Upper lobe of left lung (tissue), 6 donors: ENCODE results near the gene WNT3. TPM values are rescaled to one million over a fixed set of nuclear protein-coding genes. Genes with fewer than 3 reads are reported as not detected.

Source experiments
- ATAC-seq, 2 donors: fragments of 200-7000 bp; cut with Tn5 transposase; one replicate each; pipeline ENCODE4 v1.9.1; 2022; ENCODE audit warnings: mild to moderate bottlenecking in 2 of 2, moderate library complexity in 2 of 2; ENCODE audit not compliant: low FRiP score in 2 of 2
- DNase-seq, 2 donors: peaks; one replicate each; pipeline ENCODE4 v3.0.0-alpha.2; 2019 to 2020
- H3K27ac ChIP-seq, 4 donors: fragments of 200-600 bp; sonication (generic); one replicate each; pipeline ENCODE4 v1.5.1; 2016 to 2019
- H3K27me3 ChIP-seq, 4 donors: fragments of 200-600 bp; sonication (generic); one replicate each; pipeline ENCODE4 v1.5.1; 2017 to 2019
- H3K36me3 ChIP-seq, 4 donors: fragments of 200-600 bp; sonication (generic); one replicate each; pipeline ENCODE4 v1.5.1; 2016 to 2019
- H3K4me1 ChIP-seq, 4 donors: fragments of 200-600 bp; sonication (generic); one replicate each; pipeline ENCODE4 v1.5.1; 2018 to 2019
- H3K4me3 ChIP-seq, 4 donors: fragments of 200-600 bp; sonication (generic); one replicate each; pipeline ENCODE4 v1.5.1; 2017 to 2019; ENCODE audit warnings: mild to moderate bottlenecking in 2 of 4, moderate library complexity in 1 of 4
- H3K9me3 ChIP-seq, 4 donors: fragments of 200-600 bp; sonication (generic); one replicate each; pipeline ENCODE4 v1.5.1; 2018 to 2019
- EP300 ChIP-seq, 4 donors: sonication (generic); formaldehyde crosslinking; IDR thresholded peaks; one replicate each; pipeline ENCODE4 v1.5.1; 2017; ENCODE audit warnings: antibody characterized with exemption in 4 of 4, control low read depth in 2 of 4
- POLR2A ChIP-seq, 4 donors: fragments of 450-650 bp; IDR thresholded peaks; one replicate each; pipeline ENCODE4 v1.5.1; 2016 to 2017; ENCODE audit warnings: antibody characterized with exemption in 4 of 4, mild to moderate bottlenecking in 2 of 4
- POLR2AphosphoS5 ChIP-seq, 2 donors: sonication (generic); formaldehyde crosslinking; IDR thresholded peaks; one replicate each; pipeline ENCODE4 v1.5.1; 2017; ENCODE audit warnings: antibody characterized with exemption in 2 of 2
- WGBS, 2 donors: methylation state at CpG; one replicate each; pipeline ENCODE4 v1.1.5; 2017 to 2018; 5-methylcytosine and 5-hydroxymethylcytosine counted together
- total RNA-seq, 6 donors: library from RNA; depleted of rRNA in 4 of 6; stranded (reverse); fragments of >200 nt in 4 of 6; gene quantifications; one replicate each; pipeline versions ENCODE4 v1.1.0 to v1.2.1, GENCODE V29; 2016 to 2021
- TF ChIP-seq, protein P1 (sequence below), 6 experiments: fragments of 450-650 bp in 4 of 6; fragments of 200-600 bp in 2 of 6; sonication (generic) in 2 of 6; IDR thresholded peaks; one replicate each; pipeline ENCODE4 v1.5.1; 2016 to 2019; ENCODE audit warnings: antibody characterized with exemption in 6 of 6
- donor health status: DM: no; HTN: no; CAD: no; lungs with moderate emphysema.
- donor health status: DM: no; HTN: yes; CAD: no; lungs with severe emphysema.

The WNT3 gene
- total RNA-seq, 6 donors from 2014 or later: 1.1 to 4.6 (median 1.9) TPM

DNA sequence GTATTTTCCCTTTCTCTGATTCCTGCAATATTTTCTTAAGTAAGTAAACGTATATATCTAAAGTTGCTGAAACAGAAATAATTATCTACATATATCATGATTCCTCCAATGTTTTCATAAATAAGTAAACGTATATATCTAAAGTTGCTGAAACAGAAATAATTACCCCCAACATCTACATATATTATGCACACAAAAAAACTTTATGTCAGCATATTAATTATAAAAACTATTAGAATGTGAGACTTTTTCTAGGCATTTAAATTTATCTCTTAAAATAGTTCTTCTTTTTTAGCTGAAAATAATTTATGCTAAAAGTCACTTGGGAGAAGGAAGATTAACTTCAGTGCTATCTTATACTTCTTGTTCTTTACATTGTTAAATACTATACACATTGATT is 88.5 kb downstream of the WNT3 start:
- Histone ChIP-seq H3K27me3 (no peaks in the 10 kb centered on the region), H3K36me3 (peaks cover 0 to 22% (median 6%) of the 10 kb centered on the region in 4 donors), H3K9me3 (no peaks in the 10 kb centered on the region), H3K27ac (no peak overlapping the region), H3K4me3 (no peak overlapping the region), H3K4me1 (no peaks in the 10 kb centered on the region)
- TF ChIP-seq, protein P1, sequence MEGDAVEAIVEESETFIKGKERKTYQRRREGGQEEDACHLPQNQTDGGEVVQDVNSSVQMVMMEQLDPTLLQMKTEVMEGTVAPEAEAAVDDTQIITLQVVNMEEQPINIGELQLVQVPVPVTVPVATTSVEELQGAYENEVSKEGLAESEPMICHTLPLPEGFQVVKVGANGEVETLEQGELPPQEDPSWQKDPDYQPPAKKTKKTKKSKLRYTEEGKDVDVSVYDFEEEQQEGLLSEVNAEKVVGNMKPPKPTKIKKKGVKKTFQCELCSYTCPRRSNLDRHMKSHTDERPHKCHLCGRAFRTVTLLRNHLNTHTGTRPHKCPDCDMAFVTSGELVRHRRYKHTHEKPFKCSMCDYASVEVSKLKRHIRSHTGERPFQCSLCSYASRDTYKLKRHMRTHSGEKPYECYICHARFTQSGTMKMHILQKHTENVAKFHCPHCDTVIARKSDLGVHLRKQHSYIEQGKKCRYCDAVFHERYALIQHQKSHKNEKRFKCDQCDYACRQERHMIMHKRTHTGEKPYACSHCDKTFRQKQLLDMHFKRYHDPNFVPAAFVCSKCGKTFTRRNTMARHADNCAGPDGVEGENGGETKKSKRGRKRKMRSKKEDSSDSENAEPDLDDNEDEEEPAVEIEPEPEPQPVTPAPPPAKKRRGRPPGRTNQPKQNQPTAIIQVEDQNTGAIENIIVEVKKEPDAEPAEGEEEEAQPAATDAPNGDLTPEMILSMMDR (IDR thresholded peaks at IDR 0.05): no peak
- no peak for TF ChIP-seq EP300 (IDR thresholded peaks at IDR 0.05)
- no peak for TF ChIP-seq POLR2A (IDR thresholded peaks at IDR 0.05)
- TF ChIP-seq POLR2AphosphoS5 (IDR thresholded peaks at IDR 0.05): no peak
- DNase-seq (no peak), ATAC-seq (no peak)
- 96 to 99% methylated on average over 2 of the region's 2 CpGs for WGBS, 2 donors

DNA sequence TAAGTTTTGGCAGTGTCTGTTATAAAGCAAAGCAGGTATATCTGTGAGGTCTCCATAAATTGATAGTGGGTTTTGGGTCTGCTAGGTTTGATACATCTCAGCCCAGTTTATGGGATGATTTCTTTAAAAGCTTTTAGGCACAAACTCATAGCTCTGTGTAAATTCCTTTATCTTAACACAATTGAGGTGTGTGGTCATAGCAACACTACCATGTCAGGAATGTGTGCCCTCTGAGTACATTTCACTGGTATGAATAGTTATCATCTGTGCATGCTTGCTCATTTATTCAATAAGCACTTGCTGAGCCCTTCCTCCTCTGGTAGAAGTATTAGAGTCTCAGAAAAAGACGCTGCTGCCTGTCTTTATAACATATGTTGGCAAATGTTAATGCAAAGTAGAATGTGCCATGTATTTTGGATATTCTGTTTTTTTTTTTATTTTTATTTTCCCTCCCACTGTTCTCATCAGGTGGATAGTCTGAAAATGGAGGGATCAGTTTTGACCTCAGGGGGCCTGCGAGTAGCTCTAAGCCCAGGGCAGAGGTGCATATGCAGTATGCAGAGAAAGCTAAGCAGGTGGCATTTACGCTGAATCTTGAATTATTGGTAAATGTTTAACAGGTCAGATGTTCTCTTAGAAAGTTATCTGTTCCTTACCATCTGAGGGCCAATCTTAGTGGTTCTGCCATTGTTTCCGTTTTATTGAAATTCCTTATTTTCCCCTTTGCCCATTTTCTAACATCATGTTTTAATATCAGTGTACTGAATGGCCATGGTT is 90.7 kb downstream of the WNT3 start:
- no peak for TF ChIP-seq EP300 (IDR thresholded peaks at IDR 0.05)
- TF ChIP-seq, protein P1 (IDR thresholded peaks at IDR 0.05): no peak
- no peak for TF ChIP-seq POLR2A (IDR thresholded peaks at IDR 0.05)
- no peak for TF ChIP-seq POLR2AphosphoS5 (IDR thresholded peaks at IDR 0.05)
- ATAC-seq: no peak

DNA sequence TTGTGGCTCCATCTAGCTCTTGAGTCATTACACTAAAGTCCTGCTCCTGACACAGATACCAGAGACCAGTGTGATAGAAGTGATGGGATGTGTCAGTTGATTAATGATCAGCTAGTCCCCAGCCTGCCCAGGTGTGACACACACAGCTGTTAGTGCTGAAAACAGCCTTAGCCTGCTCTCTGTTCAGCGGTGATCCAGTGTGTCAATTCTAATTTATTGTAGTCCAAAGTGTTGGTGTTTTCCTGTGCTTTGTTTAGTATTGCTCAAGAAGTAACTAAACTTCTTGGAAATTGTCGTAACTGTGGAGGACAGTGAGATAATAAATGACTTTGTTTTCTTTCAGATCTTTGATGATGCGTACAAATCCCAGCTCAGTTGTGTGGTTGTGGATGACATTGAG is 92.3 kb downstream of the WNT3 start:
- peaks cover 0 to 15% (median 2%) of the 10 kb centered on the region in 4 donors for H3K36me3 ChIP-seq

More for the DNA sequence above, 90.7 kb downstream of the WNT3 start:
- no peak overlapping the region for H3K4me3 ChIP-seq
- DNase-seq: no peak
- H3K27me3 ChIP-seq: no peaks in the 10 kb centered on the region
- H3K27ac ChIP-seq: no peak overlapping the region
- H3K36me3 ChIP-seq: peaks cover 0 to 17% (median 3%) of the 10 kb centered on the region in 4 donors
- no peaks in the 10 kb centered on the region for H3K4me1 ChIP-seq
- WGBS, 2 donors: 88 to 96% methylated on average over 4 of the region's 4 CpGs
- no peaks in the 10 kb centered on the region for H3K9me3 ChIP-seq

DNA sequence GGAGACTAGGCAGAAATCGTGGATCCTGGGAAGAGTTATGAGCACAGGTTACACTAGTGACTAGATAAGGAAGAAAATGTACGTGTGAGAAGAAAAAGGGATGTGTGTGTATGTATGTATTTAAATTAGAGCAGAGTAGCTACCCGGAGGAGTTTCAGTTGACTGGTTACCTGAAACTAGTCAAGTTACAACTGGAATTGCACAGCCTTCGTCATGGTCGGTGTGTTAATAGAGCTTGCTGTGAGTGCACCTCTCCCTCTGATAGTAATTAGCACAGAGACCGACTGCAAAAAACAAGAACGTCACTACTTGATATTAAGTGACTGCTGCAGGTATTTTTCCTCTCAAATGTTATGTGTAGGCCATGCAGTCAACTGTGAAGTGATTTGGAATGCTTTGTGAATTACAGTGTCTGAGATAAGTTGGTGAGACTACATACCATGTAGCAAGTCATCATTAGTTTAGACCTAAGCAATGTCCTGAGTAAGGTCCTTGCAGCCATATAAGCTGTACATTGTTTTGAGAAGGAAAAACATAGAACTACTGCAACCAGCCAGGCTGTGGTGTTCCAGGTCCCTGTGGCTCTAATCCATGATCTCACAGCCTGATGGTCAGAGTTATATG is 95.7 kb downstream of the WNT3 start:
- Histone ChIP-seq H3K9me3 (no peaks in the 10 kb centered on the region), H3K27ac (no peak overlapping the region), H3K36me3 (peaks cover 0 to 6% (median 2%) of the 10 kb centered on the region in 4 donors), H3K27me3 (no peaks in the 10 kb centered on the region), H3K4me1 (peaks cover 0 to 10% (median 5%) of the 10 kb centered on the region in 4 donors), H3K4me3 (no peak overlapping the region)
- DNase-seq (no peak), ATAC-seq (no peak)
- no peak for TF ChIP-seq POLR2AphosphoS5 (IDR thresholded peaks at IDR 0.05)
- no peak for TF ChIP-seq POLR2A (IDR thresholded peaks at IDR 0.05)
- TF ChIP-seq, protein P1 (IDR thresholded peaks at IDR 0.05): no peak
- WGBS, 2 donors: 68 to 69% methylated on average over 7 of the region's 7 CpGs

More for the DNA sequence above, 92.3 kb downstream of the WNT3 start:
- no peaks in the 10 kb centered on the region for H3K4me1 ChIP-seq
- WGBS, 2 donors: 88 to 94% methylated on average over 3 of the region's 3 CpGs
- DNase-seq: no peak
- H3K27ac ChIP-seq: no peak overlapping the region
- H3K27me3 ChIP-seq: no peaks in the 10 kb centered on the region
- H3K9me3 ChIP-seq: no peaks in the 10 kb centered on the region
- no peak for ATAC-seq
- TF ChIP-seq POLR2AphosphoS5 (IDR thresholded peaks at IDR 0.05) (no peak), POLR2A (IDR thresholded peaks at IDR 0.05) (no peak), EP300 (IDR thresholded peaks at IDR 0.05) (no peak)
- no peak overlapping the region for H3K4me3 ChIP-seq

DNA sequence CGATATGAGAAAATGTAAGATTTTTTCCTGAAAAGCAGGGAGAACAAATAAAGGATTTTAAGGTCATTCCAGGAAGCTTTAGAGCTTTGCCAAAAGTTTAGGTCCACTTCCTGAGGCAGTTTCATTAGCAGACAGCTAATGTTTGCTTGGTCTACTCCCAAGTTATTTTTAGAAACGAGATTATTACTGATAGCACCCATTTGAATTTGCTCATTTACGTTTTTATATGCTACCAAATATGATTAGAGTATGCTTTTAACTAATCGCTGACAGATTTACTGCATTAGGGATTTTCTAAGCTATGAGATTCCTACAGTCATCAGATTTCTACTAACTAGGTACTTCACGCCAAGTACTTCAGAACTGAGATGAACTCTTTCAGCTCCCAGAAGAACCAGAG is 98.1 kb downstream of the WNT3 start:
- ATAC-seq (no peak), DNase-seq (no peak)
- WGBS, 2 donors: 46 to 49% methylated on average over 5 of the region's 5 CpGs
- H3K9me3 ChIP-seq: no peaks in the 10 kb centered on the region
- no peak overlapping the region for H3K4me3 ChIP-seq
- H3K36me3 ChIP-seq: peaks cover 0 to 7% (median 2%) of the 10 kb centered on the region in 4 donors
- TF ChIP-seq EP300 (IDR thresholded peaks at IDR 0.05) (no peak), POLR2A (IDR thresholded peaks at IDR 0.05) (no peak), POLR2AphosphoS5 (IDR thresholded peaks at IDR 0.05) (no peak)
- TF ChIP-seq, protein P1 (IDR thresholded peaks at IDR 0.05): no peak
- peaks cover 0 to 10% (median 5%) of the 10 kb centered on the region in 4 donors for H3K4me1 ChIP-seq
- H3K27ac ChIP-seq: no peak overlapping the region
- H3K27me3 ChIP-seq: no peaks in the 10 kb centered on the region
